Activated CD4-positive, alpha-beta T cell treated with anti-CD3 and anti-CD28 coated beads, Interleukin-2, Interleukin-4, amounts not matched to agents 100 ng/mL and 50 ng/mL, durations not matched to agents 16 hours and 8 hours (primary cell): Measurements from ENCODE around the gene KRTAP4-4.
"Not testable (repeated sequence)": the region's sequence is repeated elsewhere in the genome, so short reads cannot be mapped to it uniquely, and the experiment has no call there.

ENCODE experiments used
- DNase-seq: peaks from one replicate; pipeline ENCODE4 v3.0.0-alpha.2; 2020; ENCODE audit warnings: low spot score

KRTAP4-4 gene

GRCh38 chr17:41148971-41149651, 11.4 kb downstream of the KRTAP4-4 start:
- DNase-seq, result not testable (repeated sequence)

- no peak for DNase-seq
Observed at GRCh38 chr17:41147531-41148204, 12.9 kb downstream of the KRTAP4-4 start.

GRCh38 chr17:41145261-41145660, 15.3 kb downstream of the KRTAP4-4 start:
- no peak for DNase-seq

GRCh38 chr17:41144846-41145245, 15.7 kb downstream of the KRTAP4-4 start:
- no peak for DNase-seq

GRCh38 chr17:41141361-41141760, 19.2 kb downstream of the KRTAP4-4 start:
- DNase-seq, result no peak

GRCh38 chr17:41140360-41141131, 20.0 kb downstream of the KRTAP4-4 start, which contains the start of gene KRTAP4-6:
KRTAP4-6 (minus strand) TSS chr17:41140544; CDS start chr17:41140487, 57 bp downstream.
- no peak for DNase-seq

GRCh38 chr17:41139865-41140264, 20.7 kb downstream of the KRTAP4-4 start:
- not testable (repeated sequence) for DNase-seq

- no peak for DNase-seq
Observed at GRCh38 chr17:41133880-41134735, 26.4 kb downstream of the KRTAP4-4 start.

GRCh38 chr17:41131979-41132378, 28.6 kb downstream of the KRTAP4-4 start:
- DNase-seq, result no peak

GRCh38 chr17:41127371-41127770, 33.2 kb downstream of the KRTAP4-4 start:
- DNase-seq, result no peak

GRCh38 chr17:41126412-41126811, 34.1 kb downstream of the KRTAP4-4 start:
- no peak for DNase-seq

GRCh38 chr17:41125064-41125463, 35.5 kb downstream of the KRTAP4-4 start:
- DNase-seq, result no peak

GRCh38 chr17:41123991-41124371, 36.6 kb downstream of the KRTAP4-4 start, which contains the start of gene KRTAP4-12:
KRTAP4-12 (minus strand) TSS chr17:41124182; CDS start chr17:41124122, 60 bp downstream.
- not testable (repeated sequence) for DNase-seq

GRCh38 chr17:41123292-41123990, 37.1 kb downstream of the KRTAP4-4 start:
- not testable (repeated sequence) for DNase-seq

GRCh38 chr17:41121742-41122141, 38.8 kb downstream of the KRTAP4-4 start:
- DNase-seq, result no peak

GRCh38 chr17:41119696-41120690, 40.6 kb downstream of the KRTAP4-4 start:
- DNase-seq, result not testable (repeated sequence)

- no peak for DNase-seq
Observed at GRCh38 chr17:41118721-41119120, 41.8 kb downstream of the KRTAP4-4 start.

GRCh38 chr17:41117846-41118386, 42.6 kb downstream of the KRTAP4-4 start, which contains the start of gene KRTAP4-11:
KRTAP4-11 (minus strand) TSS chr17:41118373; CDS start chr17:41118315, 58 bp downstream.
- not testable (repeated sequence) for DNase-seq

GRCh38 chr17:41116297-41116696, 44.3 kb downstream of the KRTAP4-4 start:
- no peak for DNase-seq
